PC-9 (cell line): ENCODE measurements around the gene ZCCHC2. TPM values are rescaled to one million over a fixed set of nuclear protein-coding genes. Genes with fewer than 3 reads are reported as not detected.

ENCODE experiments used
- BruUV-seq: library from RNA; stranded (reverse); fragments of 400-500 nt; replicated peaks from 2 replicates; lab custom pipeline; 2021; lab: Mats Ljungman, UMichigan
- CTCF ChIA-PET: fragments of 300-600 bp; sonication (Branson Sonifier 250); formaldehyde crosslinking; loops from one replicate; lab custom pipeline; 2022; ENCODE audit warnings: antibody characterized with exemption; lab: Charles Lee
- POLR2A ChIA-PET: fragments of 300-600 bp; sonication (Branson Sonifier 250); formaldehyde crosslinking; loops from one replicate; lab custom pipeline; 2022; ENCODE audit warnings: antibody characterized with exemption; ENCODE audit not compliant: unreplicated experiment; lab: Charles Lee
- DNase-seq, 2 experiments: peaks; one replicate each; pipeline versions ENCODE4 v3.0.0 to v3.0.0-alpha.2; 2015 to 2022; ENCODE audit warnings: mixed read lengths in 1 of 2
- H2AFZ ChIP-seq: fragments of 200-600 bp; sonication (generic); 2 replicates; pipeline ENCODE4 v1.8.1; 2017; ENCODE audit warnings: antibody characterized with exemption
- H3F3A ChIP-seq: fragments of 200-600 bp; sonication (generic); 2 replicates; pipeline ENCODE4 v1.8.1; 2017; ENCODE audit warnings: antibody characterized with exemption, mild to moderate bottlenecking, low read depth; ENCODE audit not compliant: insufficient read depth
- H3K27ac ChIP-seq: fragments of 200-600 bp; sonication (generic); 2 replicates; pipeline ENCODE4 v1.6.1; 2016; ENCODE audit warnings: mixed run types
- H3K27me3 ChIP-seq: fragments of 200-600 bp; sonication (generic); 2 replicates; pipeline ENCODE4 v1.6.1; 2016; ENCODE audit warnings: low read depth, mixed run types; ENCODE audit not compliant: insufficient read depth
- H3K36me3 ChIP-seq: fragments of 200-600 bp; sonication (generic); 2 replicates; pipeline ENCODE4 v1.6.1; 2016; ENCODE audit warnings: low read depth, mixed run types
- H3K4me1 ChIP-seq: fragments of 200-600 bp; sonication (generic); replicated peaks from 2 replicates; pipeline ENCODE4 v1.6.1; 2016; ENCODE audit warnings: mixed run types; ENCODE audit not compliant: insufficient read depth
- H3K4me2 ChIP-seq: fragments of 200-600 bp; sonication (generic); 2 replicates; pipeline ENCODE4 v1.6.1; 2017; ENCODE audit warnings: mixed run types
- H3K4me3 ChIP-seq: fragments of 200-600 bp; sonication (generic); 2 replicates; pipeline ENCODE4 v1.6.1; 2016; ENCODE audit warnings: mixed run types
- H3K79me2 ChIP-seq: fragments of 200-600 bp; sonication (generic); 2 replicates; pipeline ENCODE4 v1.6.1; 2017; ENCODE audit warnings: low read depth, mixed run types
- H3K9me2 ChIP-seq: fragments of 200-600 bp; sonication (generic); 2 replicates; pipeline ENCODE4 v1.8.1; 2017; ENCODE audit warnings: mild to moderate bottlenecking; ENCODE audit not compliant: insufficient read depth
- H3K9me3 ChIP-seq: fragments of 200-600 bp; sonication (generic); 2 replicates; pipeline ENCODE4 v1.8.1; 2016; ENCODE audit warnings: low read depth; ENCODE audit not compliant: insufficient read depth
- H4K20me1 ChIP-seq: fragments of 200-600 bp; sonication (generic); 2 replicates; pipeline ENCODE4 v1.8.1; 2017; ENCODE audit not compliant: insufficient read depth
- EZH2 ChIP-seq: fragments of 200-600 bp; sonication (generic); IDR thresholded peaks from 2 replicates; pipeline ENCODE4 v1.8.0; 2017; ENCODE audit warnings: antibody characterized with exemption, low read depth
- intact Hi-C: fragments of 100-400 bp; cut with micrococcal nuclease; formaldehyde crosslinking; loops from one replicate; pipeline ENCODE4 v1.10.0; 2022; ENCODE audit not compliant: unreplicated experiment
- total RNA-seq: library from RNA; stranded (reverse); gene quantifications from 2 replicates; pipeline ENCODE4 v1.2.3, GENCODE V29; 2021
- TF ChIP-seq, protein P1 (sequence below): fragments of 200-600 bp; sonication (generic); conservative IDR thresholded peaks from 2 replicates; pipeline ENCODE4 v1.6.1; 2017; ENCODE audit warnings: mixed run types, antibody characterized with exemption, mild to moderate bottlenecking, moderate library complexity

Gene ZCCHC2
- total RNA-seq, 1 experiment from 2014 or later: 18.1 TPM

DNA sequence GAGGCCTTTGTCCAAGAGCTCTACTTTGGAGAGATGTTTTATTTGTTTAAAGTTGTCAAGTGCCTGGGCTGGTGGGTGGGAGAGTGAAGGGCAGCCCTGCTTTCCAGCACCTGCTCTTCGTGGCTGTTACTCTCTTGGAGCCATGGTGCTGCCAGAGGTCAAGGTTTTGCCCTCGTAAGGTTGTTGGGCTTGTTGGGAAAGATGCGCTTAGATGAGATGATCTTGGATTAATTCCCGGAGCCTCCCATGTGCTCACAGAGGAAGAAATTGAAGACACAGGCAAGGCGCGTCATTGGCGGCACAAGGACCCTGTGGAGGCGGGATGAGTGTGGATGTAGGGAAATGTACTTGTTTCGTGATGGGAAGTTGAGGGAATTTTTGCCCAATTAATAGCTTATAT lies 27.9 kb downstream of the ZCCHC2 start:
- no peaks in the 10 kb centered on the region for H3K9me2 ChIP-seq
- no peak overlapping the region for H3K27ac ChIP-seq
- 0 out of 2 replicates have a peak, but pooled peaks cover 5% of the 10 kb centered on the region for H3K36me3 ChIP-seq
- intact Hi-C loops: no loop called here
- no peak for TF ChIP-seq EZH2
- TF ChIP-seq, protein P1, sequence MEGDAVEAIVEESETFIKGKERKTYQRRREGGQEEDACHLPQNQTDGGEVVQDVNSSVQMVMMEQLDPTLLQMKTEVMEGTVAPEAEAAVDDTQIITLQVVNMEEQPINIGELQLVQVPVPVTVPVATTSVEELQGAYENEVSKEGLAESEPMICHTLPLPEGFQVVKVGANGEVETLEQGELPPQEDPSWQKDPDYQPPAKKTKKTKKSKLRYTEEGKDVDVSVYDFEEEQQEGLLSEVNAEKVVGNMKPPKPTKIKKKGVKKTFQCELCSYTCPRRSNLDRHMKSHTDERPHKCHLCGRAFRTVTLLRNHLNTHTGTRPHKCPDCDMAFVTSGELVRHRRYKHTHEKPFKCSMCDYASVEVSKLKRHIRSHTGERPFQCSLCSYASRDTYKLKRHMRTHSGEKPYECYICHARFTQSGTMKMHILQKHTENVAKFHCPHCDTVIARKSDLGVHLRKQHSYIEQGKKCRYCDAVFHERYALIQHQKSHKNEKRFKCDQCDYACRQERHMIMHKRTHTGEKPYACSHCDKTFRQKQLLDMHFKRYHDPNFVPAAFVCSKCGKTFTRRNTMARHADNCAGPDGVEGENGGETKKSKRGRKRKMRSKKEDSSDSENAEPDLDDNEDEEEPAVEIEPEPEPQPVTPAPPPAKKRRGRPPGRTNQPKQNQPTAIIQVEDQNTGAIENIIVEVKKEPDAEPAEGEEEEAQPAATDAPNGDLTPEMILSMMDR: no peak
- no peaks in the 10 kb centered on the region for H3K27me3 ChIP-seq
- H3K9me3 ChIP-seq: no peaks in the 10 kb centered on the region
- peaks cover 8% of the 10 kb centered on the region for H3F3A ChIP-seq
- no peak overlapping the region for H2AFZ ChIP-seq
- H3K4me1 ChIP-seq: peaks cover 13% of the 10 kb centered on the region
- no peak overlapping the region for H3K4me2 ChIP-seq
- no TSS peak for BruUV-seq
- DNase-seq: no peak
- POLR2A ChIA-PET: no interaction called here
- H3K4me3 ChIP-seq: no peak overlapping the region
- H4K20me1 ChIP-seq: no peaks in the 10 kb centered on the region
- no peaks in the 10 kb centered on the region for H3K79me2 ChIP-seq
- CTCF ChIA-PET: no interaction called here

DNA sequence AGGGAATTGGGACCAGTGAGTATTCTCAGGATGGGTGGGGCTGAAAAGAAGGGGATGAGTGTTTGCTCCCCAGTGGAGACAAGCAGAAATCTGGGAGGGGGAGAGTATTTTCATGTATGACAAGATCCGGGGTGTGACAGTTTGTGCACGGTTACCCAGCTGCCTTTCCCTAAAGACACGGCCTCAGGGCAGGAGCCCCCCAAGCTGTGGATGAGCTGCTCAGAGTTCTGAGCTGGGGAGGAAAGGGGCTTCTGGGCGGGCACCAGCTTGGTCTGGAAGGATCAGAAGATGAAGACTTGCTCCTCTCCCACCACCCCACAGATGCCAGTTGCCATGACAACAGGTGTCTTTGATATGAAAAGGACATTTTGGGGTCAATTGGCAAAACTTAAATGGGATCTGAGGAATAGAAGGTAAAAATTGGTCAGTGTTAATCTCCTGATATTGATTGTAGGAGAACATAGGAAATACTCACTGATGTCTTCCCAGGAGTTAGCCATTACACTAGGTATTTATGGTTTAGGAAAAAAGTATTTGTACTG lies 29.2 kb downstream of the ZCCHC2 start:
- TF ChIP-seq EZH2: no peak
- TF ChIP-seq, protein P1: no peak
- no peak for DNase-seq
- Histone ChIP-seq H3K9me3 (no peaks in the 10 kb centered on the region), H3K27me3 (no peaks in the 10 kb centered on the region), H3F3A (peaks cover 11% of the 10 kb centered on the region), H2AFZ (no peak overlapping the region), H3K36me3 (0 out of 2 replicates have a peak, but pooled peaks cover 5% of the 10 kb centered on the region), H3K4me3 (no peak overlapping the region), H4K20me1 (no peaks in the 10 kb centered on the region), H3K4me1 (peaks cover 13% of the 10 kb centered on the region), H3K79me2 (no peaks in the 10 kb centered on the region), H3K4me2 (no peak overlapping the region), H3K27ac (no peak overlapping the region), H3K9me2 (no peaks in the 10 kb centered on the region)
- no TSS peak for BruUV-seq
- CTCF ChIA-PET: no interaction called here
- POLR2A ChIA-PET: interaction anchor here (0.6 kb wide), 1 partner anchor 19 kb away, joined by 9 read pairs; no protein-coding TSS in a partner anchor
- intact Hi-C loops: no loop called here

DNA sequence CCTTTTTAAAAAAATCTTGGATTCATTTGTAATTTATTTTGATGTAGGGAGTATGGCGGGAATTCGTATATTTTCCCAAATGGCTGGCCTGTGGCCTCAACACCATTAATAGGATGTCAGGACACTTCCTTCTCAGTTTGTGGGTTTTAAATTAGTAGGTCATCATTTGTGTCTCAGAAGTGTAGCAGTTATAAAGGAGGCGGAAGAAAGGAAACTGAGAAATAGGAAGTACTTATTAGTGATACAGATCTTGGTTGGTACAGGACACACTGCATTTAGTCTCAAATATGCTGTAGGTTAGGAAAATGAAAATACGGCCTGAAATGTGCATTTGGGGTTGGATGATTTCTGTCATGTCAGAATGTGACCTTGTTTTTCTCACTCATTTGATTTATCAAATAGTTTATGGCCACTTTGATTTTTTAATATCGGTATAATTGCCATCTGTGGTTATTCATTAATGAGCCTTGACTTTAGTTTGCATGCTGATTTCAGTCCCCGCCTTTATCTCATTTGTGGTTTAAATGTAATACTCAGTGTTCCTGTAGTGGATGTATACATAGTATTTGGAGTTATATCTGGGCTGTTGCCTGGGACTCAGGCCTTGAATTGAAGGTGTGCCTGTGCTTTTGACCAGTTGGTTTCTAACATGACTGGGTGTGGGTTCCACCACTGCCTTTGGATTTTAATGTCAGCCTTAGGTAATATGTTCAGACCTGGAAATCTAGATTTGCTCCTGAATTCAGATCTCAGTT lies 31.4 kb downstream of the ZCCHC2 start:
- H3K27me3 ChIP-seq: no peaks in the 10 kb centered on the region
- no peaks in the 10 kb centered on the region for H3K9me2 ChIP-seq
- BruUV-seq: no TSS peak
- peaks cover 5% of the 10 kb centered on the region; the same call in 1 of the 2 replicates for H3K36me3 ChIP-seq
- no peak overlapping the region; the same call in 1 of the 2 replicates for H3K27ac ChIP-seq
- no peak overlapping the region for H3K4me2 ChIP-seq
- H3K4me3 ChIP-seq: no peak overlapping the region
- POLR2A ChIA-PET: no interaction called here
- DNase-seq: no peak
- H3K79me2 ChIP-seq: no peaks in the 10 kb centered on the region
- TF ChIP-seq, protein P1: no peak
- TF ChIP-seq EZH2: no peak
- H2AFZ ChIP-seq: no peak overlapping the region
- no peaks in the 10 kb centered on the region for H4K20me1 ChIP-seq
- H3K4me1 ChIP-seq: peaks cover 13% of the 10 kb centered on the region
- CTCF ChIA-PET: no interaction called here
- no peaks in the 10 kb centered on the region for H3K9me3 ChIP-seq
- H3F3A ChIP-seq: peaks cover 11% of the 10 kb centered on the region
- intact Hi-C loops: no loop called here
